ENCODE measurements around the gene CUBN.

Gene CUBN

GRCh38 chr10:16975188-16975587 lies 154.4 kb downstream of the CUBN start:
- DNase-seq: no peak

- peak; percentile 89 for DNase-seq
These were observed 161.1 kb downstream of the CUBN start for GRCh38 chr10:16968416-16969041.

- no peak for DNase-seq
These were observed 161.7 kb downstream of the CUBN start for GRCh38 chr10:16967866-16968415.

GRCh38 chr10:16966991-16967865 lies 162.4 kb downstream of the CUBN start:
- DNase-seq: peak; percentile 66

GRCh38 chr10:16965740-16966447 lies 163.7 kb downstream of the CUBN start:
- peak; percentile 99 for DNase-seq

GRCh38 chr10:16965344-16965616 lies 164.3 kb downstream of the CUBN start:
- DNase-seq: no peak

GRCh38 chr10:16964576-16965343 lies 164.9 kb downstream of the CUBN start:
- peak; percentile 40 for DNase-seq

GRCh38 chr10:16960551-16960950 lies 169.1 kb downstream of the CUBN start:
- DNase-seq: no peak

- DNase-seq: no peak
These were observed 172.6 kb downstream of the CUBN start for GRCh38 chr10:16957038-16957437.

GRCh38 chr10:16954280-16955030 lies 175.2 kb downstream of the CUBN start:
- DNase-seq: no peak

- DNase-seq: no peak
These were observed 176.3 kb downstream of the CUBN start for GRCh38 chr10:16953270-16953669.

GRCh38 chr10:16952610-16953009 lies 177.0 kb downstream of the CUBN start:
- DNase-seq: no peak

GRCh38 chr10:16952080-16952479 lies 177.5 kb downstream of the CUBN start:
- no peak for DNase-seq

- peak; percentile 89 for DNase-seq
These were observed 178.7 kb downstream of the CUBN start for GRCh38 chr10:16950656-16951601.

- DNase-seq: peak; percentile 76
These were observed 179.8 kb downstream of the CUBN start for GRCh38 chr10:16949816-16950215.

GRCh38 chr10:16948361-16948760 lies 181.2 kb downstream of the CUBN start:
- DNase-seq: no peak

GRCh38 chr10:16947069-16947468 lies 182.5 kb downstream of the CUBN start:
- DNase-seq: peak; percentile 35

- peak; percentile 83 for DNase-seq
These were observed 184.0 kb downstream of the CUBN start for GRCh38 chr10:16945593-16945992.

GRCh38 chr10:16944986-16945385 lies 184.6 kb downstream of the CUBN start:
- no peak for DNase-seq

GRCh38 chr10:16944402-16944801 lies 185.2 kb downstream of the CUBN start:
- peak; percentile 94 for DNase-seq
